Mucosa of stomach (tissue), 1 donor: ENCODE measurements around the gene DNAL1.
"Not testable (repeated sequence)": the region's sequence is repeated elsewhere in the genome, so short reads cannot be mapped to it uniquely, and the experiment has no call there.

ENCODE experiments used
- H3K27me3 ChIP-seq: one replicate; pipeline ENCODE4 v1.7.0; 2013; ENCODE audit warnings: mild to moderate bottlenecking, low read length; ENCODE audit not compliant: control insufficient read depth, insufficient read depth
- H3K36me3 ChIP-seq: one replicate; pipeline ENCODE4 v1.7.0; 2013; ENCODE audit warnings: low read length; ENCODE audit not compliant: control insufficient read depth, insufficient read depth
- H3K4me1 ChIP-seq: one replicate; pipeline ENCODE4 v1.7.0; 2013; ENCODE audit warnings: mild to moderate bottlenecking, low read length; ENCODE audit not compliant: control insufficient read depth, insufficient read depth
- H3K4me3 ChIP-seq: one replicate; pipeline ENCODE4 v1.7.0; 2013; ENCODE audit warnings: low read length
- H3K9ac ChIP-seq: one replicate; pipeline ENCODE4 v1.7.0; 2013; ENCODE audit warnings: mild to moderate bottlenecking, low read length, moderate library complexity
- H3K9me3 ChIP-seq: one replicate; pipeline ENCODE4 v1.7.0; 2013; ENCODE audit warnings: mild to moderate bottlenecking, low read length, moderate library complexity; ENCODE audit not compliant: control insufficient read depth
- donor health status: Pancreatic carcinoma.

DNAL1 gene

GRCh38 chr14:73685328-73685727 lies 40.5 kb downstream of the DNAL1 start:
- Histone ChIP-seq H3K27me3 (no peaks in the 10 kb centered on the region), H3K4me1 (no peaks in the 10 kb centered on the region), H3K9ac (no peak overlapping the region), H3K4me3 (no peak overlapping the region), H3K36me3 (no peaks in the 10 kb centered on the region), H3K9me3 (no peaks in the 10 kb centered on the region)

- no peak overlapping the region for H3K4me3 ChIP-seq
- no peak overlapping the region for H3K9ac ChIP-seq
- no peaks in the 10 kb centered on the region for H3K9me3 ChIP-seq
- no peaks in the 10 kb centered on the region for H3K4me1 ChIP-seq
- no peaks in the 10 kb centered on the region for H3K36me3 ChIP-seq
- H3K27me3 ChIP-seq = no peaks in the 10 kb centered on the region
These were observed 42.1 kb downstream of the DNAL1 start for GRCh38 chr14:73686901-73687300.

- Histone ChIP-seq H3K27me3 (no peaks in the 10 kb centered on the region), H3K4me1 (peaks cover 3% of the 10 kb centered on the region), H3K4me3 (no peak overlapping the region), H3K36me3 (no peaks in the 10 kb centered on the region), H3K9me3 (no peaks in the 10 kb centered on the region), H3K9ac (no peak overlapping the region)
These were observed 49.3 kb downstream of the DNAL1 start for GRCh38 chr14:73694083-73694482.

GRCh38 chr14:73695082-73695481 lies 50.3 kb downstream of the DNAL1 start:
- no peak overlapping the region for H3K4me3 ChIP-seq
- peaks cover 8% of the 10 kb centered on the region for H3K4me1 ChIP-seq
- no peak overlapping the region for H3K9ac ChIP-seq
- H3K9me3 ChIP-seq = no peaks in the 10 kb centered on the region
- H3K36me3 ChIP-seq = no peaks in the 10 kb centered on the region
- no peaks in the 10 kb centered on the region for H3K27me3 ChIP-seq

GRCh38 chr14:73695997-73696396 lies 51.2 kb downstream of the DNAL1 start:
- H3K4me3 ChIP-seq = no peak overlapping the region
- H3K9me3 ChIP-seq = no peaks in the 10 kb centered on the region
- H3K9ac ChIP-seq = no peak overlapping the region
- H3K27me3 ChIP-seq = no peaks in the 10 kb centered on the region
- H3K4me1 ChIP-seq = peaks cover 10% of the 10 kb centered on the region
- no peaks in the 10 kb centered on the region for H3K36me3 ChIP-seq

- H3K4me3 ChIP-seq = no peak overlapping the region
- no peak overlapping the region for H3K9ac ChIP-seq
- H3K27me3 ChIP-seq = no peaks in the 10 kb centered on the region
- no peaks in the 10 kb centered on the region for H3K36me3 ChIP-seq
- H3K4me1 ChIP-seq = peaks cover 10% of the 10 kb centered on the region
- H3K9me3 ChIP-seq = no peaks in the 10 kb centered on the region
These were observed 51.9 kb downstream of the DNAL1 start for GRCh38 chr14:73696466-73697400.

- H3K4me3 ChIP-seq = no peak overlapping the region
- no peaks in the 10 kb centered on the region for H3K9me3 ChIP-seq
- no peaks in the 10 kb centered on the region for H3K27me3 ChIP-seq
- H3K9ac ChIP-seq = no peak overlapping the region
- peaks cover 10% of the 10 kb centered on the region for H3K4me1 ChIP-seq
- H3K36me3 ChIP-seq = no peaks in the 10 kb centered on the region
These were observed 55.5 kb downstream of the DNAL1 start for GRCh38 chr14:73700325-73700724.

GRCh38 chr14:73708076-73708475 lies 63.3 kb downstream of the DNAL1 start:
- H3K36me3 ChIP-seq, H3K9me3 ChIP-seq, H3K4me1 ChIP-seq, H3K4me3 ChIP-seq, H3K27me3 ChIP-seq, H3K9ac ChIP-seq: not testable (repeated sequence)

GRCh38 chr14:73709904-73710469 lies 65.2 kb downstream of the DNAL1 start:
- Histone ChIP-seq H3K9ac (no peak overlapping the region), H3K4me1 (peaks cover 20% of the 10 kb centered on the region), H3K36me3 (no peaks in the 10 kb centered on the region), H3K9me3 (no peaks in the 10 kb centered on the region), H3K27me3 (no peaks in the 10 kb centered on the region), H3K4me3 (no peak overlapping the region)

GRCh38 chr14:73710737-73711136 lies 66.0 kb downstream of the DNAL1 start:
- Histone ChIP-seq H3K9me3 (no peaks in the 10 kb centered on the region), H3K4me3 (no peak overlapping the region), H3K9ac (no peak overlapping the region), H3K36me3 (no peaks in the 10 kb centered on the region), H3K4me1 (peaks cover 20% of the 10 kb centered on the region), H3K27me3 (no peaks in the 10 kb centered on the region)

GRCh38 chr14:73712071-73712506 lies 67.3 kb downstream of the DNAL1 start:
- Histone ChIP-seq H3K9me3 (no peaks in the 10 kb centered on the region), H3K27me3 (no peaks in the 10 kb centered on the region), H3K9ac (peak overlapping the region; percentile 74), H3K36me3 (peaks cover 2% of the 10 kb centered on the region), H3K4me3 (peak overlapping the region; percentile 22), H3K4me1 (peaks cover 20% of the 10 kb centered on the region)

GRCh38 chr14:73712540-73713180 lies 67.9 kb downstream of the DNAL1 start:
- H3K36me3 ChIP-seq = peaks cover 7% of the 10 kb centered on the region
- peaks cover 20% of the 10 kb centered on the region for H3K4me1 ChIP-seq
- H3K27me3 ChIP-seq = no peaks in the 10 kb centered on the region

More at GRCh38 chr14:73712540-73713180, 67.9 kb downstream of the DNAL1 start:
- peak overlapping the region; percentile 74 for H3K9ac ChIP-seq
- no peaks in the 10 kb centered on the region for H3K9me3 ChIP-seq
- H3K4me3 ChIP-seq = peak overlapping the region; percentile 85
